Muscle layer of duodenum (tissue), 2 donors: ENCODE data around the gene PHF19.

ENCODE experiments used
- H3K27ac ChIP-seq: one replicate; pipeline ENCODE4 v1.7.0; 2013; ENCODE audit warnings: mild to moderate bottlenecking, low read length
- H3K27me3 ChIP-seq: one replicate; pipeline ENCODE4 v1.7.0; 2013; ENCODE audit warnings: low read depth, mild to moderate bottlenecking, control low read depth, low read length
- H3K36me3 ChIP-seq, 2 donors: one replicate each; pipeline ENCODE4 v1.7.0; 2013; ENCODE audit warnings: low read length in 2 of 2, control low read depth in 1 of 2, mild to moderate bottlenecking in 1 of 2; ENCODE audit not compliant: insufficient read depth in 2 of 2, control insufficient read depth in 1 of 2
- H3K4me1 ChIP-seq, 2 donors: one replicate each; pipeline ENCODE4 v1.7.0; 2013; ENCODE audit warnings: low read length in 2 of 2, mild to moderate bottlenecking in 2 of 2, control low read depth in 1 of 2, moderate library complexity in 1 of 2; ENCODE audit not compliant: insufficient read depth in 2 of 2, control insufficient read depth in 1 of 2
- H3K4me3 ChIP-seq, 2 donors: one replicate each; pipeline ENCODE4 v1.7.0; 2013; ENCODE audit warnings: low read length in 2 of 2, low read depth in 1 of 2, mild to moderate bottlenecking in 1 of 2
- H3K9me3 ChIP-seq, 2 donors: one replicate each; pipeline ENCODE4 v1.7.0; 2013; ENCODE audit warnings: low read length in 2 of 2, control low read depth in 1 of 2, mild to moderate bottlenecking in 1 of 2; ENCODE audit not compliant: control insufficient read depth in 1 of 2
- donor health status: healthy.

The PHF19 gene

GRCh38 chr9:120898396-120898795 is 21.4 kb upstream of the PHF19 start:
- Histone ChIP-seq H3K27ac (no peak overlapping the region), H3K36me3 (no peaks in the 10 kb centered on the region), H3K4me3 (no peak overlapping the region), H3K27me3 (no peaks in the 10 kb centered on the region), H3K9me3 (no peaks in the 10 kb centered on the region), H3K4me1 (peaks cover 2 to 5% of the 10 kb centered on the region in 2 donors)

- H3K9me3 ChIP-seq = no peaks in the 10 kb centered on the region
- H3K36me3 ChIP-seq = no peaks in the 10 kb centered on the region
- no peak overlapping the region for H3K27ac ChIP-seq
- no peaks in the 10 kb centered on the region for H3K27me3 ChIP-seq
- H3K4me1 ChIP-seq = peaks cover 2 to 14% of the 10 kb centered on the region in 2 donors
- H3K4me3 ChIP-seq = no peak overlapping the region
Measured at GRCh38 chr9:120895951-120896350, 19.0 kb upstream of the PHF19 start.

DNA sequence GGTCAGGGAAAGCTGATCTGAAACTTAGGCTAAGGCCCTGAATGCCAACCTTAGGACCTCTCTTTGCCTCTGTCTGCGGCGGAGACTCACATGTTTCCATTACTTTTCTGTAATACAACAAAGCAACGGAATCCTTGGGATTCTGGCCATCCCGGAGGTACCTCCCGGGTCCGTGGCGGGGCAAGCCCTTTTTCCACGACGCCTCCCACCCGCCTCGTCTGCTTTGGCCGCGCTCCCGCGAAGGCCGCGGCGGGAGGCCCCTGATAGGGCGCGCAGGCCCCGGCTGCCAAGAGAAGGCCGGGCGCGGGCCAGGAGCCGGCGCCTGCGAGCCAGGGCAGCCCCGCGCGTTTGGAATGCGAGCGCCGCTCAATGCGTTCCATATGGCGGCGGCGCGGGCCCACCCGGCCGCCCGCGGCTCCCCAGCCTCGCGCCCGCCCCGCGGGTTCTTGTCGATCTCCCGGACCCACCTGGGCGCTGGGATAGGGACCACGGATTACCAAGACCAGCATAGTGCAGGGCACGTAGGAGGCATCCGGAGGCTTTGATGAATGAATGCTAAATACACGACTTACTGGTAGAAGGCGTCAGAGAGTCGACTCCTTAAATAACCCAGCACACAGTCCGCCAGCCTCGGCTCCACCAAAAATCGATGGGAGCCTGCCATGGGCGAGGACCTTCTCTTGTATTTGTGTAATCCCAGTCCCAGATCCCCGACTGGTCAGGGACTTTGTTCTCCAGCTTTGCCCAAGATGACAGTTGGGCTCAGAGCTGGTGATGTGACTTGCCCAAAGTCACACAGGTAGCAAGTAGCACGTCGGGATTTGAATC is 17.5 kb upstream of the PHF19 start:
- no peaks in the 10 kb centered on the region for H3K9me3 ChIP-seq
- H3K4me1 ChIP-seq = peaks cover 8 to 14% of the 10 kb centered on the region in 2 donors
- H3K27ac ChIP-seq = peak overlapping the region; percentile 68
- H3K27me3 ChIP-seq = no peaks in the 10 kb centered on the region
- no peaks in the 10 kb centered on the region for H3K36me3 ChIP-seq
- H3K4me3 ChIP-seq = peak overlapping the region; percentile 30 to 44

DNA sequence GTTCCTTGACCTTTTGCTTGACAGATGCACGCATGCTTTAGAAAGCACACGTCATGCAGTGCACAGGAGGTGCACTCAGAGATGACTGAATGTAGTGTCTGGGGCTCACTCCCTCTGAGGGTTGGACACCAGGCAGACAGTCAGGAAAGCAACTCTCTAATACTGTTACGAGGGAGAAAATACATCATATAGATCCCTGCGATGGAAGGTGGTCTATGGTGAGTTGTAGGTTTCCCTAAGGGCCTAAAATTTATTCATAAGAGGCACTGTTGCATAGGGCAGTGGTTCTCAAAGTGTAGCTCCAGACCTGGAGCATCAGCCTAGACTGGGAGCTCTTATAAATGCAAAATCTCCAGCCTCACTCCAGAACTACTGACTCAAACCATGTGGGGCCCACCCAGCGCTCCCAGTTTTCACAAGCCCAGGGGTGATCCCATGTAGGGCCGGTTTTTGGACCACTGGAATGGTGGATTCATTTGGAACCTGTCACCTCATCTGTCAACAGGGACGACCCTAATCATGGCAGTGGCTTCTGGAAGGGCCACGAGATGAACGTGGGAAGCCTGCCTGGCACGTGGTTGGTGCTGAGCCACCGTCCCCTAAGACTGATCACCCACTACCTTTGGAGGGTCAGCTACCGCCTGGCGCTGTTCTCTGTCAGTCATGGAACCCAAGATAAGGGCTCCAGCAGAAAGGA is 16.8 kb upstream of the PHF19 start:
- H3K27ac ChIP-seq = peak overlapping the region; percentile 68
- H3K4me1 ChIP-seq = peaks cover 8 to 17% of the 10 kb centered on the region in 2 donors
- no peaks in the 10 kb centered on the region for H3K36me3 ChIP-seq
- no peaks in the 10 kb centered on the region for H3K9me3 ChIP-seq
- no peaks in the 10 kb centered on the region for H3K27me3 ChIP-seq
- no peak overlapping the region for H3K4me3 ChIP-seq

GRCh38 chr9:120892748-120893610 is 16.0 kb upstream of the PHF19 start:
- Histone ChIP-seq H3K4me3 (no peak overlapping the region), H3K36me3 (no peaks in the 10 kb centered on the region), H3K9me3 (no peaks in the 10 kb centered on the region), H3K4me1 (peaks cover 8 to 19% of the 10 kb centered on the region in 2 donors), H3K27ac (peak overlapping the region; percentile 8), H3K27me3 (no peaks in the 10 kb centered on the region)

- no peaks in the 10 kb centered on the region for H3K9me3 ChIP-seq
Measured at GRCh38 chr9:120891884-120892747, 15.1 kb upstream of the PHF19 start.

GRCh38 chr9:120891245-120891883 is 14.4 kb upstream of the PHF19 start:
- H3K36me3 ChIP-seq = no peaks in the 10 kb centered on the region
- H3K9me3 ChIP-seq = no peaks in the 10 kb centered on the region
- no peak overlapping the region for H3K27ac ChIP-seq
- peaks cover 8 to 13% of the 10 kb centered on the region in 2 donors for H3K4me1 ChIP-seq
- no peak overlapping the region for H3K4me3 ChIP-seq
- no peaks in the 10 kb centered on the region for H3K27me3 ChIP-seq

More at GRCh38 chr9:120891884-120892747, 15.1 kb upstream of the PHF19 start:
- no peak overlapping the region for H3K4me3 ChIP-seq
- H3K27me3 ChIP-seq = no peaks in the 10 kb centered on the region
- no peaks in the 10 kb centered on the region for H3K36me3 ChIP-seq
- peak overlapping the region; percentile 8 for H3K27ac ChIP-seq
- H3K4me1 ChIP-seq = peaks cover 8 to 16% of the 10 kb centered on the region in 2 donors

- H3K27ac ChIP-seq = peak overlapping the region; percentile 67
- H3K27me3 ChIP-seq = no peaks in the 10 kb centered on the region
- no peak overlapping the region for H3K4me3 ChIP-seq
- peaks cover 8 to 19% of the 10 kb centered on the region in 2 donors for H3K4me1 ChIP-seq
- no peaks in the 10 kb centered on the region for H3K9me3 ChIP-seq
- no peaks in the 10 kb centered on the region for H3K36me3 ChIP-seq
Measured at GRCh38 chr9:120890320-120891244, 13.6 kb upstream of the PHF19 start.

DNA sequence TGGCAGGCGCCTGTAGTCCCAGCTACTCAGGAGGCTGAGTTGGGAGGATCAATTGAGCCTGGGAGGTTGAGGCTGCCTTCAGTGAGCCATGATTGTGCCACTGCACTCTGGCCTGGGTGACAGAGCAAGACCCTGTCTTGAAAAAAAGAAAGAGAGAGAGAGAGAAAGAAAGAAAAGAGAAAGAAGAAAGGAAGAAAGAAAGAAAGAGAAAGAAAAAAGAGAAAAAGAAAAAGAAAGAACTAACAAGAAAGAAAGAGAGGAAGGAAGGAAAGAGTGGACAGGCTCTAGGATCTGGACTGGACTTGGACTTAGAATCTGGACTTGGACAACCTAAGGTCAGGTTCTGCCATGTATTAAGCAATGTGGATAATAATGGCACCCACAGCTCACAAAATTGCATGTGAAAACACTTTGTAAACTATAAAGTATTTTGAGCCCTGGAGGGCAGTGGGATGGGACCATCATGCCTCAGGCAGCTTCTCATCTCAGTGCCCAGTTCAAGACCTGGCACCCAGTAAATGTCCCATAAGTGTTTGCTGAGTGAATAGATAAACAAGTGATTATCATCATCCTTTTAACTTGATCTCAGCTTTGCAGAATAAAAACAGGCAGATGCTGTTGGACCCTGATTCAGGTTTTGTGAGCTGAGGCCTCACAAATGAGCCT is 12.8 kb upstream of the PHF19 start:
- Histone ChIP-seq H3K4me3 (no peak overlapping the region), H3K27ac (peak overlapping the region; percentile 67), H3K27me3 (no peaks in the 10 kb centered on the region), H3K4me1 (peaks cover 6 to 20% of the 10 kb centered on the region in 2 donors), H3K9me3 (no peaks in the 10 kb centered on the region), H3K36me3 (no peaks in the 10 kb centered on the region)
